PC-9 (cell line): ENCODE results near the gene TNFAIP1. TPM values are rescaled to one million over a fixed set of nuclear protein-coding genes. Genes with fewer than 3 reads are reported as not detected.
A peak's percentile ranks its signal among the peaks of the same experiment; 100 is the strongest.

Experiments
- BruUV-seq: library from RNA; stranded (reverse); fragments of 400-500 nt; replicated peaks from 2 replicates; lab custom pipeline; 2021; lab: Mats Ljungman, UMichigan
- CTCF ChIA-PET: fragments of 300-600 bp; sonication (Branson Sonifier 250); formaldehyde crosslinking; loops from one replicate; lab custom pipeline; 2022; ENCODE audit warnings: antibody characterized with exemption; lab: Charles Lee
- POLR2A ChIA-PET: fragments of 300-600 bp; sonication (Branson Sonifier 250); formaldehyde crosslinking; loops from one replicate; lab custom pipeline; 2022; ENCODE audit warnings: antibody characterized with exemption; ENCODE audit not compliant: unreplicated experiment; lab: Charles Lee
- DNase-seq, 2 experiments: peaks; one replicate each; pipeline versions ENCODE4 v3.0.0 to v3.0.0-alpha.2; 2015 to 2022; ENCODE audit warnings: mixed read lengths in 1 of 2
- H2AFZ ChIP-seq: fragments of 200-600 bp; sonication (generic); 2 replicates; pipeline ENCODE4 v1.8.1; 2017; ENCODE audit warnings: antibody characterized with exemption
- H3F3A ChIP-seq: fragments of 200-600 bp; sonication (generic); 2 replicates; pipeline ENCODE4 v1.8.1; 2017; ENCODE audit warnings: antibody characterized with exemption, mild to moderate bottlenecking, low read depth; ENCODE audit not compliant: insufficient read depth
- H3K27ac ChIP-seq: fragments of 200-600 bp; sonication (generic); 2 replicates; pipeline ENCODE4 v1.6.1; 2016; ENCODE audit warnings: mixed run types
- H3K27me3 ChIP-seq: fragments of 200-600 bp; sonication (generic); 2 replicates; pipeline ENCODE4 v1.6.1; 2016; ENCODE audit warnings: low read depth, mixed run types; ENCODE audit not compliant: insufficient read depth
- H3K36me3 ChIP-seq: fragments of 200-600 bp; sonication (generic); 2 replicates; pipeline ENCODE4 v1.6.1; 2016; ENCODE audit warnings: low read depth, mixed run types
- H3K4me1 ChIP-seq: fragments of 200-600 bp; sonication (generic); replicated peaks from 2 replicates; pipeline ENCODE4 v1.6.1; 2016; ENCODE audit warnings: mixed run types; ENCODE audit not compliant: insufficient read depth
- H3K4me2 ChIP-seq: fragments of 200-600 bp; sonication (generic); 2 replicates; pipeline ENCODE4 v1.6.1; 2017; ENCODE audit warnings: mixed run types
- H3K4me3 ChIP-seq: fragments of 200-600 bp; sonication (generic); 2 replicates; pipeline ENCODE4 v1.6.1; 2016; ENCODE audit warnings: mixed run types
- H3K79me2 ChIP-seq: fragments of 200-600 bp; sonication (generic); 2 replicates; pipeline ENCODE4 v1.6.1; 2017; ENCODE audit warnings: low read depth, mixed run types
- H3K9me2 ChIP-seq: fragments of 200-600 bp; sonication (generic); 2 replicates; pipeline ENCODE4 v1.8.1; 2017; ENCODE audit warnings: mild to moderate bottlenecking; ENCODE audit not compliant: insufficient read depth
- H3K9me3 ChIP-seq: fragments of 200-600 bp; sonication (generic); 2 replicates; pipeline ENCODE4 v1.8.1; 2016; ENCODE audit warnings: low read depth; ENCODE audit not compliant: insufficient read depth
- H4K20me1 ChIP-seq: fragments of 200-600 bp; sonication (generic); 2 replicates; pipeline ENCODE4 v1.8.1; 2017; ENCODE audit not compliant: insufficient read depth
- EZH2 ChIP-seq: fragments of 200-600 bp; sonication (generic); IDR thresholded peaks from 2 replicates; pipeline ENCODE4 v1.8.0; 2017; ENCODE audit warnings: antibody characterized with exemption, low read depth
- intact Hi-C: fragments of 100-400 bp; cut with micrococcal nuclease; formaldehyde crosslinking; loops from one replicate; pipeline ENCODE4 v1.10.0; 2022; ENCODE audit not compliant: unreplicated experiment
- total RNA-seq: library from RNA; stranded (reverse); gene quantifications from 2 replicates; pipeline ENCODE4 v1.2.3, GENCODE V29; 2021
- TF ChIP-seq, protein P1 (sequence below): fragments of 200-600 bp; sonication (generic); conservative IDR thresholded peaks from 2 replicates; pipeline ENCODE4 v1.6.1; 2017; ENCODE audit warnings: mixed run types, antibody characterized with exemption, mild to moderate bottlenecking, moderate library complexity

The TNFAIP1 gene
- total RNA-seq, 1 experiment from 2014 or later = 46.8 TPM

DNA sequence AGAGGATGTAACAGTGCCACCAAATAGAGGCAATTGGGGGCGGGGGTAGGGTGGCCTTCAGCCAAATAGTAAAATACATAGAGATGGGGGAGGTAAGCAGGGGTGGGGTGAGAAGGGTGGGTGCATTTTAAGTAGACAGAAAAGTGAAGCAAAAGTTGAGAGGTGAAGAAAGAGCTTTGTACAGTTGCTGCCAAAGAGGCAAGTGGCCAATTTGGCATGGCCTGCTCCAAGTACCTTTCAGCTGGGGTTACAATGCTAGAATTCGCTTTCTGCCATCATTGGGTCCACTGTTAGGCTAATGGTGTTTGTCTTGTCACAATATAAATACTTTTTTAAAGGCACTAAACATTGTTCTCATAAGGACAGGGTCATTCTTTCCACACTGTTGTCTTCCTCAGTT, 21.7 kb upstream of the TNFAIP1 start:
- no peaks in the 10 kb centered on the region for H3K79me2 ChIP-seq
- CTCF ChIA-PET = no interaction called here
- no peak overlapping the region for H3K27ac ChIP-seq
- no peaks in the 10 kb centered on the region for H3F3A ChIP-seq
- H3K36me3 ChIP-seq = no peaks in the 10 kb centered on the region
- no TSS peak for BruUV-seq
- no peaks in the 10 kb centered on the region for H4K20me1 ChIP-seq
- no peak for DNase-seq
- H2AFZ ChIP-seq = no peak overlapping the region
- TF ChIP-seq, protein P1, sequence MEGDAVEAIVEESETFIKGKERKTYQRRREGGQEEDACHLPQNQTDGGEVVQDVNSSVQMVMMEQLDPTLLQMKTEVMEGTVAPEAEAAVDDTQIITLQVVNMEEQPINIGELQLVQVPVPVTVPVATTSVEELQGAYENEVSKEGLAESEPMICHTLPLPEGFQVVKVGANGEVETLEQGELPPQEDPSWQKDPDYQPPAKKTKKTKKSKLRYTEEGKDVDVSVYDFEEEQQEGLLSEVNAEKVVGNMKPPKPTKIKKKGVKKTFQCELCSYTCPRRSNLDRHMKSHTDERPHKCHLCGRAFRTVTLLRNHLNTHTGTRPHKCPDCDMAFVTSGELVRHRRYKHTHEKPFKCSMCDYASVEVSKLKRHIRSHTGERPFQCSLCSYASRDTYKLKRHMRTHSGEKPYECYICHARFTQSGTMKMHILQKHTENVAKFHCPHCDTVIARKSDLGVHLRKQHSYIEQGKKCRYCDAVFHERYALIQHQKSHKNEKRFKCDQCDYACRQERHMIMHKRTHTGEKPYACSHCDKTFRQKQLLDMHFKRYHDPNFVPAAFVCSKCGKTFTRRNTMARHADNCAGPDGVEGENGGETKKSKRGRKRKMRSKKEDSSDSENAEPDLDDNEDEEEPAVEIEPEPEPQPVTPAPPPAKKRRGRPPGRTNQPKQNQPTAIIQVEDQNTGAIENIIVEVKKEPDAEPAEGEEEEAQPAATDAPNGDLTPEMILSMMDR = no peak
- no peak for TF ChIP-seq EZH2
- intact Hi-C loops = no loop called here
- H3K9me3 ChIP-seq = no peaks in the 10 kb centered on the region
- no peak overlapping the region for H3K4me2 ChIP-seq
- H3K4me1 ChIP-seq = 0 out of 2 replicates have a peak, but pooled peaks cover 5% of the 10 kb centered on the region
- H3K9me2 ChIP-seq = no peaks in the 10 kb centered on the region
- H3K4me3 ChIP-seq = no peak overlapping the region
- POLR2A ChIA-PET = no interaction called here
- H3K27me3 ChIP-seq = no peaks in the 10 kb centered on the region

DNA sequence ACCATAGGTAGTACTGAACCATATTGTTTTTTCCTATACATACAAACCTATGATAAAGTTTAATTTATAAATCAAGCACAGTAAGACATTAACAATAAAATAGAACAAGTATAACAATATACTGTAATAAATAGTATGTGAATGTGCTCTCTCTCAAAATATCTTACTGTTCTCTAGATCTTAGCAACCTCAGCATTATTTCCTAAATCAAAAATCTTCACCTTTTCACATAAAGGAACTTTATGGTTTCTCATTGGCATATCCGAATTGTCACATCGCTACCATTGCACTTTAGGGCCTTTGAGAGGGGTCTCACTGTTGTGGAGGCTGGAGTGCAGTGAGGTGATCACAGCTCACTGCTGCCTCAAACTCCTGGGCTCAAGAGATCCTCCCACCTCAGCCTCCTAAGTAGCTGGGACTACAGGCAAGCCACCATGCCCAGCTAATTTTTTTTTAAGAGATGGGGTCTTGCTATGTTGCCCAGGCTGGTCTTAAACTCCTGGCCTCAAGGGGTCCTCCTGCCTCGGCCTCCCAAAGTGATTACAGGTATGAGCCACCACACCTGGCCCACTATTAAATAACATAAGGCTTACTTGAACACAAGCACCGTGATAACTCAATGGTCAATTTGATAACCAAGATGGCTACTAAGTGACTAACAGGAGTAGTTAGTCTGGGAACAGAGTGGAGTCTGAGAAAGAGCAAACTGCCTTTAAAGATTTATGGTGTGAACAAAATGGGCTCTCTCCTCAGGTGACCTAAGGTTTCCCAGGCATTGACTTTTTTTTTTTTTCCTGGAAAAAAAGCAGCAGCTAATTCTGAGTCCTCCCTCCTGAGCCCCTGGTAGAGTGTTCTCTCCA, 19.5 kb upstream of the TNFAIP1 start:
- Histone ChIP-seq H3K36me3 (no peaks in the 10 kb centered on the region), H3K4me2 (no peak overlapping the region), H2AFZ (no peak overlapping the region), H3K27me3 (no peaks in the 10 kb centered on the region), H3F3A (no peaks in the 10 kb centered on the region), H3K79me2 (peaks cover 18% of the 10 kb centered on the region), H3K27ac (no peak overlapping the region), H3K9me3 (no peaks in the 10 kb centered on the region), H3K4me3 (no peak overlapping the region), H3K9me2 (no peaks in the 10 kb centered on the region), H3K4me1 (peaks cover 19% of the 10 kb centered on the region), H4K20me1 (no peaks in the 10 kb centered on the region)
- intact Hi-C loops = loop anchor here (5.0 kb wide), 1 partner anchor 34 kb away; no protein-coding TSS in a partner anchor
- CTCF ChIA-PET = no interaction called here
- POLR2A ChIA-PET = interaction anchor here (0.6 kb wide), 1 partner anchor 37 kb away, joined by 3 read pairs; no protein-coding TSS in a partner anchor
- no TSS peak for BruUV-seq
- DNase-seq = no peak
- TF ChIP-seq, protein P1 = no peak
- TF ChIP-seq EZH2 = no peak

DNA sequence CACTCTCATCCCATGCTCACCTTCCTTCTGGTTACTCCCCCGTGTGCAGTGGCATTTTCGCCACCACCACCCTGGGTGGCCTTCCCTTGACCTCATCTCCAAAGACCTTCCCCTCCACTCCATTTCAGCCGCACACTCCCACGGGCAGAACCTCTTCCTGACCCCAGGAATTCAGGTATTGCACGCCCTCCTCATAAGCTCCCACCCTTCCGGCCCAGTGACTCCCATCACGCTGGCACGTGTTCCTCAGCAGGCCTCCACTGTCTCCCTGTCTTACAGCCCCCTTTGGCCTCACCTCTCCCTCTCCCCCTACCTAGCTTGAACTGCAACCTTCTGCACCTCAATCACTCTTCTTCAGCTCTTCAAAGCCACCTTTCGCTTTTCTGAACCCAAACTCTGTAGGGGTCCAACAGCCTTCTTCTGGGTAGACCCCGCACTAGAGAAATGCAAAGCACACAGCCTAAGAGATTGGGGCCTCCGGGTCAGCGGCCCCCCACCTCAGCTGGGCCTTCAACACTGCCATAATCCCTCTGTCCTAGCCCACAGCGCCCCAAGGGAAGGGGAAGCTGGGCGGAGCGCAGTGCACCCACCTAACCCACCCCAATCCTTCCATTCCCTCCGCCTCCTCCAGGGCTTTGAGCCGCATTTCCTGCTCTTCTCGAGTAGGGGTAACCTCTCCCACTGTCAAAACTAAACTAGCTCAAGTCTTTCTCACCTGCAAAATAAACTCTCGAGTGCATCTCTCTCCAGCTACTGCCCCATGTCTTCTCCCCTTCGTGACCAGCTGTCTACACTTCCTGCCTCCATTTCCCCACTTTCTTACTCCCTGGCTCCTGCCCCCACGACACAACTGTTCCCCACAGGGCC, 18.2 kb upstream of the TNFAIP1 start:
- H3K27me3 ChIP-seq = no peaks in the 10 kb centered on the region
- H3K4me3 ChIP-seq = no peak overlapping the region
- H2AFZ ChIP-seq = no peak overlapping the region
- CTCF ChIA-PET = interaction anchor here (0.6 kb wide), 1 partner anchor 19 kb away, joined by 3 read pairs; no protein-coding TSS in a partner anchor
- intact Hi-C loops = loop anchor here (5.0 kb wide), 1 partner anchor 35 kb away; no protein-coding TSS in a partner anchor
- no peak for DNase-seq
- no peaks in the 10 kb centered on the region for H3K9me3 ChIP-seq
- H3K4me2 ChIP-seq = peak overlapping the region; percentile 92
- H3K4me1 ChIP-seq = peaks cover 21% of the 10 kb centered on the region
- no peaks in the 10 kb centered on the region for H3K9me2 ChIP-seq
- H3K27ac ChIP-seq = no peak overlapping the region
- peaks cover 31% of the 10 kb centered on the region for H3K79me2 ChIP-seq
- no peaks in the 10 kb centered on the region for H3K36me3 ChIP-seq
- H4K20me1 ChIP-seq = no peaks in the 10 kb centered on the region
- TF ChIP-seq, protein P1 = no peak
- no peak for TF ChIP-seq EZH2
- BruUV-seq = no TSS peak
- H3F3A ChIP-seq = no peaks in the 10 kb centered on the region
- POLR2A ChIA-PET = interaction anchor here (0.6 kb wide), 1 partner anchor 38 kb away, joined by 3 read pairs; no protein-coding TSS in a partner anchor
